Astrocyte (in vitro differentiated cells and primary cell): ENCODE data around the gene NEMP1. TPM values are rescaled to one million over a fixed set of nuclear protein-coding genes. Genes with fewer than 3 reads are reported as not detected.
"Not testable (repeated sequence)": the region's sequence is repeated elsewhere in the genome, so short reads cannot be mapped to it uniquely, and the experiment has no call there.

Experiments
- DNase-seq: peaks from one replicate; pipeline ENCODE4 v3.0.0-alpha.2; 2010; ENCODE audit warnings: low read depth
- FAIRE-seq: peaks from 2 replicates; lab custom pipeline; 2011; peaks lifted over from hg19 to GRCh38; lab: Jason Lieb, UNC
- H2AFZ ChIP-seq: 2 replicates; pipeline ENCODE4 v1.6.0; 2012; ENCODE audit warnings: low read depth, low read length, inconsistent platforms
- H3K27ac ChIP-seq: 2 replicates; pipeline ENCODE4 v1.5.1; 2011; ENCODE audit warnings: low read depth, low read length, inconsistent platforms
- H3K27me3 ChIP-seq: 2 replicates; pipeline ENCODE4 v1.6.0; 2011; ENCODE audit warnings: low read length, inconsistent platforms; ENCODE audit not compliant: insufficient read depth
- H3K36me3 ChIP-seq: 2 replicates; pipeline ENCODE4 v1.5.1; 2011; ENCODE audit warnings: low read length, inconsistent platforms; ENCODE audit not compliant: insufficient read depth
- H3K4me1 ChIP-seq: 2 replicates; pipeline ENCODE4 v1.5.1; 2011; ENCODE audit warnings: low read length, inconsistent platforms; ENCODE audit not compliant: insufficient read depth
- H3K4me2 ChIP-seq: 2 replicates; pipeline ENCODE4 v1.6.0; 2012; ENCODE audit warnings: low read length, inconsistent platforms
- H3K4me3 ChIP-seq: 2 replicates; pipeline ENCODE4 v1.5.1; 2011; ENCODE audit warnings: low read depth, mild to moderate bottlenecking, low read length, inconsistent platforms; ENCODE audit not compliant: insufficient read depth
- H3K79me2 ChIP-seq: 2 replicates; pipeline ENCODE4 v1.6.0; 2012; ENCODE audit warnings: mild to moderate bottlenecking, low read length, inconsistent platforms; ENCODE audit not compliant: insufficient read depth
- H3K9ac ChIP-seq: 2 replicates; pipeline ENCODE4 v1.6.0; 2012; ENCODE audit warnings: mild to moderate bottlenecking, low read length, inconsistent platforms
- H3K9me3 ChIP-seq: 2 replicates; pipeline ENCODE4 v1.5.1; 2012; ENCODE audit warnings: low read depth, mild to moderate bottlenecking, low read length, inconsistent platforms; ENCODE audit not compliant: insufficient read depth
- H4K20me1 ChIP-seq: 2 replicates; pipeline ENCODE4 v1.6.0; 2012; ENCODE audit warnings: low read length, inconsistent platforms; ENCODE audit not compliant: insufficient read depth
- H3K27ac Mint-ChIP-seq: one replicate; pipeline ENCODE4 v1.8.0; 2021; ENCODE audit warnings: mild to moderate bottlenecking, mixed read lengths; ENCODE audit not compliant: unreplicated experiment
- H3K27me3 Mint-ChIP-seq: one replicate; pipeline ENCODE4 v1.8.0; 2021; ENCODE audit warnings: low read depth, mixed read lengths; ENCODE audit not compliant: unreplicated experiment
- H3K36me3 Mint-ChIP-seq: one replicate; pipeline ENCODE4 v1.8.0; 2021; ENCODE audit warnings: low read depth, mixed read lengths; ENCODE audit not compliant: unreplicated experiment
- H3K4me1 Mint-ChIP-seq: one replicate; pipeline ENCODE4 v1.8.0; 2021; ENCODE audit warnings: low read depth, mixed read lengths; ENCODE audit not compliant: unreplicated experiment
- H3K4me3 Mint-ChIP-seq: one replicate; pipeline ENCODE4 v1.8.0; 2021; ENCODE audit warnings: mild to moderate bottlenecking, moderate library complexity, mixed read lengths; ENCODE audit not compliant: unreplicated experiment
- H3K9me3 Mint-ChIP-seq: one replicate; pipeline ENCODE4 v1.8.0; 2021; ENCODE audit warnings: mild to moderate bottlenecking, mixed read lengths; ENCODE audit not compliant: unreplicated experiment
- EZH2 ChIP-seq: IDR thresholded peaks from 2 replicates; pipeline ENCODE4 v1.6.1; 2012; ENCODE audit warnings: mild to moderate bottlenecking, low read length, inconsistent platforms; ENCODE audit not compliant: insufficient read depth
- total RNA-seq: library from RNA; stranded (reverse); gene quantifications from 2 replicates; pipeline ENCODE4 v1.2.1, GENCODE V29; 2021
- TF ChIP-seq, protein P1 (sequence below): IDR thresholded peaks from 2 replicates; pipeline ENCODE4 v1.5.1; 2011; ENCODE audit warnings: low read depth, mild to moderate bottlenecking, inconsistent platforms, low read length, moderate library complexity; ENCODE audit not compliant: insufficient read depth

The NEMP1 gene
- total RNA-seq, 1 donor from 2014 or later = 10.6 TPM

DNA sequence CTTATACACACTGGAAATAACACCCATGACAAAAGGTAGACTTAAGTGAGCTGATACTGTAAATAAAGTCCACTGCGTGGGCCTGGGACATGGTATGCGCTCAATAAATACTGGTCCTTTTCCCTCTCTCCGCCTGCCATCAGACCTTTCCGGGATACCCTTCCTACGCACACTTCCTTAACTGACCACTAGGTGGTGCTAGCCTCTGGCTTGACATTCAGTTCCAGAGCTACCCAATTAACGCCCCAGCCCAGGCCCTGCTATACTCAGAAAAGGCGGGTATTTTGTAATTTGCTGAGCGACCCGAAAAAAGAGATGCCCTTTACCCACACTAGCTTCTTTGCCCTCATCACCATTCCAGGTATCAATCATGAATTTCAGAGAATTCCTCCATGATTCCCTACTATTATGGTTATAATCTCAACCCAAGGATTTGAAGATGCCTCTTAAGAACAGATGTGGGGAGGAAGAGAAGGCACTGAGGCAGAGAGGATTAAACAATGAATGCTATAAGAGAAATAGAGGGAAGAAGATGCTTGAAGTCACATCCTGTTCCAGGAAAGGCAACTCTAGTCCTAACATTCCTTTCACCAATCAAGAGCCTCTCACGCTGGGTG, 45.8 kb upstream of the NEMP1 start:
- H3K79me2 ChIP-seq = peaks cover 9% of the 10 kb centered on the region
- Mint-ChIP-seq H3K27me3 (no peaks in the 10 kb centered on the region), H3K36me3 (peaks cover under 1% of the 10 kb centered on the region), H3K4me1 (peaks cover 2% of the 10 kb centered on the region), H3K4me3 (no peak overlapping the region), H3K27ac (no peak overlapping the region), H3K9me3 (no peaks in the 10 kb centered on the region)
- H3K27me3 ChIP-seq = no peaks in the 10 kb centered on the region
- TF ChIP-seq, protein P1, sequence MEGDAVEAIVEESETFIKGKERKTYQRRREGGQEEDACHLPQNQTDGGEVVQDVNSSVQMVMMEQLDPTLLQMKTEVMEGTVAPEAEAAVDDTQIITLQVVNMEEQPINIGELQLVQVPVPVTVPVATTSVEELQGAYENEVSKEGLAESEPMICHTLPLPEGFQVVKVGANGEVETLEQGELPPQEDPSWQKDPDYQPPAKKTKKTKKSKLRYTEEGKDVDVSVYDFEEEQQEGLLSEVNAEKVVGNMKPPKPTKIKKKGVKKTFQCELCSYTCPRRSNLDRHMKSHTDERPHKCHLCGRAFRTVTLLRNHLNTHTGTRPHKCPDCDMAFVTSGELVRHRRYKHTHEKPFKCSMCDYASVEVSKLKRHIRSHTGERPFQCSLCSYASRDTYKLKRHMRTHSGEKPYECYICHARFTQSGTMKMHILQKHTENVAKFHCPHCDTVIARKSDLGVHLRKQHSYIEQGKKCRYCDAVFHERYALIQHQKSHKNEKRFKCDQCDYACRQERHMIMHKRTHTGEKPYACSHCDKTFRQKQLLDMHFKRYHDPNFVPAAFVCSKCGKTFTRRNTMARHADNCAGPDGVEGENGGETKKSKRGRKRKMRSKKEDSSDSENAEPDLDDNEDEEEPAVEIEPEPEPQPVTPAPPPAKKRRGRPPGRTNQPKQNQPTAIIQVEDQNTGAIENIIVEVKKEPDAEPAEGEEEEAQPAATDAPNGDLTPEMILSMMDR = peak; percentile 97
- TF ChIP-seq EZH2 = no peak
- H4K20me1 ChIP-seq = no peaks in the 10 kb centered on the region
- no peak overlapping the region for H2AFZ ChIP-seq
- peaks cover 7% of the 10 kb centered on the region for H3K4me1 ChIP-seq
- FAIRE-seq = no peak
- H3K27ac ChIP-seq = no peak overlapping the region
- H3K36me3 ChIP-seq = no peaks in the 10 kb centered on the region
- no peak for DNase-seq
- no peak overlapping the region for H3K4me2 ChIP-seq
- no peak overlapping the region for H3K4me3 ChIP-seq
- no peak overlapping the region for H3K9ac ChIP-seq
- H3K9me3 ChIP-seq = no peaks in the 10 kb centered on the region

DNA sequence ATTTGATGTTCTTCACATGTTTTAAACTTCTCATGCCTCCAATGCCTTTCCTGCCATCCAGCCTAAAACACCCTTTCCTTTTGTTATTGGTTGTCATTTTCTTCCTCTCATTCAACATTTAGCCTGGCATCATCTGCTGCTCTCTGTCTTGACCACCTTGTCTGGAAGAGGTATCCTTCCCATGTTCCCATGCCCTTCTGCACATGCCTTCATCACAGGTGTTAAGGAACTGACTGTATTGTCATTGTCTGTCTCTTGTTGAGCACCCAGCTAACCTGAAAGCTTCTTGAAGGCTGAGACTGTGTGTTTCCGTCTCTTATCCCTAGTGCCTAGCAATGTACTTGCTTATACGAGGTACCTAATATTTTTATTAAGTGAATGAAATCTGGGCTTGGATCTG, 45.2 kb upstream of the NEMP1 start:
- Mint-ChIP-seq H3K27me3 (no peaks in the 10 kb centered on the region), H3K4me3 (no peak overlapping the region), H3K36me3 (peaks cover 4% of the 10 kb centered on the region), H3K9me3 (no peaks in the 10 kb centered on the region), H3K4me1 (peaks cover 7% of the 10 kb centered on the region), H3K27ac (no peak overlapping the region)
- H3K4me1 ChIP-seq = peaks cover 10% of the 10 kb centered on the region
- H3K4me3 ChIP-seq = no peak overlapping the region
- no peak for DNase-seq
- H2AFZ ChIP-seq = no peak overlapping the region
- no peak for FAIRE-seq
- no peaks in the 10 kb centered on the region for H3K36me3 ChIP-seq
- no peak overlapping the region for H3K27ac ChIP-seq
- H3K9me3 ChIP-seq = no peaks in the 10 kb centered on the region
- H3K4me2 ChIP-seq = no peak overlapping the region
- peaks cover 3% of the 10 kb centered on the region for H3K79me2 ChIP-seq
- no peak overlapping the region for H3K9ac ChIP-seq
- no peaks in the 10 kb centered on the region for H3K27me3 ChIP-seq
- no peak for TF ChIP-seq EZH2
- TF ChIP-seq, protein P1 = no peak
- H4K20me1 ChIP-seq = no peaks in the 10 kb centered on the region

GRCh38 chr12:57120718-57121117, 42.1 kb upstream of the NEMP1 start:
- H3K9me3 ChIP-seq, H3K27me3 ChIP-seq, H3K4me3 ChIP-seq, H3K36me3 Mint-ChIP-seq, H3K27me3 Mint-ChIP-seq, H3K27ac ChIP-seq, H4K20me1 ChIP-seq, H3K9ac ChIP-seq, DNase-seq, H3K4me3 Mint-ChIP-seq, H3K27ac Mint-ChIP-seq, FAIRE-seq, H2AFZ ChIP-seq, H3K4me1 ChIP-seq, H3K79me2 ChIP-seq, H3K4me2 ChIP-seq, H3K9me3 Mint-ChIP-seq, H3K36me3 ChIP-seq: not testable (repeated sequence)
- peaks cover 10% of the 10 kb centered on the region for H3K4me1 Mint-ChIP-seq
